ENCODE data around the gene NEK5. TPM values are rescaled to one million over a fixed set of nuclear protein-coding genes. Genes with fewer than 3 reads are reported as not detected.

NEK5 gene
- polyA plus RNA-seq, 1 experiment = 0.04 TPM

DNA sequence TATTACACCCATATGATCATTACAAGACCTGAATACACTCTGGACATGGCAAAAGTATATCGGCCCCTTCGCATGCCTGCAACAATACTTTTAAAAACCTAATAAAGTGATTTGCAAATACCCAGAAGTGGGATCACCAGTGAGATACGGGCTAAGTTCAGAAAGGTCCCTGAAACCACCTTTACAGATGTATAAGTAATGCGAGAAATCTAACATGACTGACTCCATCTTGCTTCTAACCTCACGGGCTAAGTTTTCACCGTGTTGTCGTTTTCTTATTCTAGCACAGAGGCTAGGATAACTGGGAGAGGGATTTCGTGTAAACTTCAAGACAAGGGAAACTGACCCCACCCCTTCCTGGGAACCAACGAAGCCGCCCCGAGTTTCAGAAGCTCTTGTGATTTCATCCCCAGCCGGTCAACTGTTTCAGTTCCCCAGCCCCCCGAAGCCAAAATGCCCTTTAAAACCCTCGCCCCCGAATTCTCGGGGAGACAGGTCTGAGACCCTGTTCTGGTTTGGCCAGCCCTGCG, 29.8 kb upstream of the NEK5 start:
- Histone ChIP-seq H3K4me3 (ENCODE audit: low read depth, low read length) (peak overlapping the region; percentile 68), H3K27me3 (ENCODE audit: control insufficient read depth, insufficient read depth, low read length) (no peaks in the 10 kb centered on the region), H3K9me3 (ENCODE audit: control insufficient read depth, insufficient read depth, low read length) (no peaks in the 10 kb centered on the region), H3K27ac (ENCODE audit: low read depth, low read length) (peak overlapping the region; percentile 55)
- POLR2A ChIA-PET = interaction anchor here (0.6 kb wide), 2 partner anchors 19 to 324 kb away, joined by 3 to 4 read pairs; no protein-coding TSS in a partner anchor
- CTCF ChIA-PET = interaction anchor here (1.1 to 1.3 kb wide), 2 partner anchors 30 to 77 kb away, joined by 3 to 5 read pairs; partner anchors contain the start of gene NEK5
- TF ChIP-seq CTCF (IDR thresholded peaks at IDR 0.05; ENCODE audit: low read depth, low read length) = no peak
- DNase-seq (ENCODE audit: low read depth, low spot score) = no peak

- Histone ChIP-seq H3K9me3 (ENCODE audit: control insufficient read depth, insufficient read depth, low read length) (no peaks in the 10 kb centered on the region), H3K27me3 (ENCODE audit: control insufficient read depth, insufficient read depth, low read length) (no peaks in the 10 kb centered on the region), H3K4me3 (ENCODE audit: low read depth, low read length) (no peak overlapping the region), H3K27ac (ENCODE audit: low read depth, low read length) (no peak overlapping the region)
- no peak for DNase-seq (ENCODE audit: low read depth, low spot score)
- POLR2A ChIA-PET = no interaction called here
- CTCF ChIA-PET = interaction anchor here (0.6 to 1.8 kb wide), 4 partner anchors 30 to 871 kb away, joined by 3 to 8 read pairs (median 3); partner anchors contain the start of gene VPS36
- TF ChIP-seq CTCF (IDR thresholded peaks at IDR 0.05; ENCODE audit: low read depth, low read length) = no peak
Measured at GRCh38 chr13:52156724-52157261, 27.9 kb upstream of the NEK5 start.

DNA sequence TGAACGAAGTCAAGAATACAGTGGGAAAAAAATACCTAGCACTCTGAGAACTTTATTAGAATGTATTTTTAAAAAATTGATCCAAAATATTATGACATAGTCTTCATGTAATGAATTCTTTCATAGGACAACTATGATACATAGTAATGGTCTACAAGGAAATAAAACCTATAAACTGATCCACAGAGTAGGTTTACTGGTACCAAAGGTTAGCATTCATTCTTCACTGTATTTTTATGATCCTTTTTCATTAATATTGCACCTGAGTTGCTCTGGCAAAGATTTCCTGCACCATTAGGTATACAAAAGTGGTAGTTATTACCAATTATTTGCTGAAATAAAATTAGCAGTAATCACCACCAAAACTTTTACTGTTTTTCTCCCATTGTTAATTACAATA, 26.3 kb upstream of the NEK5 start:
- DNase-seq (ENCODE audit: low read depth, low spot score) = no peak
- Histone ChIP-seq H3K9me3 (ENCODE audit: control insufficient read depth, insufficient read depth, low read length) (no peaks in the 10 kb centered on the region), H3K27me3 (ENCODE audit: control insufficient read depth, insufficient read depth, low read length) (no peaks in the 10 kb centered on the region), H3K27ac (ENCODE audit: low read depth, low read length) (no peak overlapping the region), H3K4me3 (ENCODE audit: low read depth, low read length) (no peak overlapping the region)
- ChIA-PET CTCF (interaction anchor here (1.8 kb wide), 1 partner anchor 295 kb away, joined by 8 read pairs; the partner anchor contains the start of gene VPS36), POLR2A (no interaction called here)
- no peak for TF ChIP-seq CTCF (IDR thresholded peaks at IDR 0.05; ENCODE audit: low read depth, low read length)

- TF ChIP-seq CTCF (IDR thresholded peaks at IDR 0.05; ENCODE audit: low read depth, low read length) = no peak
- Histone ChIP-seq H3K27me3 (ENCODE audit: control insufficient read depth, insufficient read depth, low read length) (no peaks in the 10 kb centered on the region), H3K9me3 (ENCODE audit: control insufficient read depth, insufficient read depth, low read length) (no peaks in the 10 kb centered on the region), H3K27ac (ENCODE audit: low read depth, low read length) (no peak overlapping the region), H3K4me3 (ENCODE audit: low read depth, low read length) (no peak overlapping the region)
- no peak for DNase-seq (ENCODE audit: low read depth, low spot score)
- ChIA-PET CTCF (interaction anchor here (1.3 kb wide), 1 partner anchor 19 kb away, joined by 7 read pairs; the partner anchor contains the start of gene NEK5), POLR2A (no interaction called here)
Measured at GRCh38 chr13:52147225-52147624, 18.4 kb upstream of the NEK5 start.

GRCh38 chr13:52141299-52141698, 12.4 kb upstream of the NEK5 start:
- DNase-seq (ENCODE audit: low read depth, low spot score) = no peak
- POLR2A ChIA-PET = no interaction called here
- no peak overlapping the region for H3K27ac ChIP-seq (ENCODE audit: low read depth, low read length)

More at GRCh38 chr13:52141299-52141698, 12.4 kb upstream of the NEK5 start:
- Histone ChIP-seq H3K4me3 (ENCODE audit: low read depth, low read length) (no peak overlapping the region), H3K9me3 (ENCODE audit: control insufficient read depth, insufficient read depth, low read length) (no peaks in the 10 kb centered on the region), H3K27me3 (ENCODE audit: control insufficient read depth, insufficient read depth, low read length) (no peaks in the 10 kb centered on the region)
- CTCF ChIA-PET = interaction anchor here (1.7 to 2.2 kb wide), 3 partner anchors 12 to 310 kb away, joined by 9 to 12 read pairs (median 10); partner anchors contain the start of gene NEK5
- 0 out of 2 replicates have a peak, but pooled peaks have one; percentile 11 for TF ChIP-seq CTCF (IDR thresholded peaks at IDR 0.05; ENCODE audit: low read depth, low read length)
